CD4-positive, alpha-beta T cell (primary cell): ENCODE data around the gene PPP1R26. TPM values are rescaled to one million over a fixed set of nuclear protein-coding genes. Genes with fewer than 3 reads are reported as not detected.

Source experiments
- ATAC-seq: fragments of 200-7000 bp; cut with Tn5 transposase; one replicate; pipeline ENCODE4 v1.10.0; 2022; ENCODE audit warnings: mild to moderate bottlenecking; ENCODE audit not compliant: poor library complexity
- CTCF ChIA-PET: fragments of 350-600 bp; sonication (Branson Sonifier 250); formaldehyde crosslinking; loops from one replicate; lab custom pipeline; 2021; ENCODE audit warnings: antibody characterized with exemption, inconsistent platforms; lab: Charles Lee
- POLR2A ChIA-PET: fragments of 350-600 bp; sonication (Branson Sonifier 250); formaldehyde crosslinking; loops from one replicate; lab custom pipeline; 2021; ENCODE audit warnings: antibody characterized with exemption, inconsistent platforms; lab: Charles Lee
- DNase-seq, 14 experiments: peaks; one replicate each; pipeline ENCODE4 v3.0.0-alpha.2; 2013 to 2020; ENCODE audit warnings: mixed read lengths in 2 of 14
- H3K27ac ChIP-seq, 2 donors: one replicate each; pipeline versions ENCODE4 v1.5.1 to v1.7.0; 2013; ENCODE audit warnings: low read length in 2 of 2, low read depth in 1 of 2, mild to moderate bottlenecking in 1 of 2
- H3K27me3 ChIP-seq, 2 experiments: 1 replicate in 1 of 2; 2 replicates in 1 of 2; pipeline versions ENCODE4 v1.6.1 to v1.7.0; 2013; ENCODE audit warnings: low read length in 2 of 2, control low read depth in 1 of 2, mild to moderate bottlenecking in 1 of 2, moderate library complexity in 1 of 2; ENCODE audit not compliant: insufficient read depth in 2 of 2, control insufficient read depth in 1 of 2
- H3K36me3 ChIP-seq: one replicate; pipeline ENCODE4 v1.6.1; 2013; ENCODE audit warnings: low read length, control low read depth; ENCODE audit not compliant: insufficient read depth
- H3K4me1 ChIP-seq: one replicate; pipeline ENCODE4 v1.6.1; 2013; ENCODE audit warnings: low read length, control low read depth; ENCODE audit not compliant: insufficient read depth
- H3K4me3 ChIP-seq: one replicate; pipeline ENCODE4 v1.5.1; 2013; ENCODE audit warnings: mild to moderate bottlenecking, low read length, moderate library complexity
- H3K9me3 ChIP-seq, 2 experiments: 1 replicate in 1 of 2; 2 replicates in 1 of 2; pipeline versions ENCODE4 v1.6.1 to v1.7.0; 2013; ENCODE audit warnings: low read length in 2 of 2, mild to moderate bottlenecking in 2 of 2, control low read depth in 1 of 2, moderate library complexity in 1 of 2; ENCODE audit not compliant: control insufficient read depth in 1 of 2, insufficient read depth in 1 of 2
- H3K27ac Mint-ChIP-seq: one replicate; pipeline ENCODE4 v1.8.0; 2020; ENCODE audit warnings: mixed read lengths
- H3K27me3 Mint-ChIP-seq: one replicate; pipeline ENCODE4 v1.8.0; 2021; ENCODE audit warnings: mixed read lengths
- H3K36me3 Mint-ChIP-seq: one replicate; pipeline ENCODE4 v1.8.0; 2021; ENCODE audit warnings: low read depth, mixed read lengths
- H3K4me1 Mint-ChIP-seq: one replicate; pipeline ENCODE4 v1.8.0; 2021; ENCODE audit warnings: low read depth, mixed read lengths
- H3K4me3 Mint-ChIP-seq: one replicate; pipeline ENCODE4 v1.8.0; 2020; ENCODE audit warnings: mild to moderate bottlenecking, mixed read lengths
- H3K9me3 Mint-ChIP-seq: one replicate; pipeline ENCODE4 v1.8.0; 2020; ENCODE audit warnings: mixed read lengths
- CTCF ChIP-seq: fragments of 200-600 bp; IDR thresholded peaks from one replicate; pipeline ENCODE4 v1.8.0; 2022; ENCODE audit warnings: antibody characterized with exemption, mild to moderate bottlenecking
- intact Hi-C, 2 experiments: fragments of 100-400 bp; cut with DNase I in 1 of 2; cut with micrococcal nuclease in 1 of 2; formaldehyde crosslinking; loops; one replicate each; pipeline versions ENCODE4 v1.15.1 to v1.9.0; 2023 to 2025; cut with DNase I, micrococcal nuclease
- total RNA-seq, 174 experiments: library from RNA in 2 of 174; stranded (reverse) in 2 of 174; gene quantifications; one replicate each; pipeline ENCODE4 v1.2.3 and lab custom pipeline; 2021 to 2026

Gene PPP1R26
- total RNA-seq, 2 experiments from 2014 or later = 0.27 to 0.47 TPM

- peak overlapping the region; percentile 97 for H3K4me3 ChIP-seq
- peaks cover 46% of the 10 kb centered on the region for H3K4me1 ChIP-seq
- peaks cover 0 to 3% of the 10 kb centered on the region in 2 experiments for H3K9me3 ChIP-seq
- Mint-ChIP-seq H3K27ac (peak overlapping the region; percentile 44), H3K4me1 (peaks cover 24% of the 10 kb centered on the region), H3K9me3 (no peaks in the 10 kb centered on the region), H3K27me3 (no peaks in the 10 kb centered on the region), H3K4me3 (peak overlapping the region; percentile 97), H3K36me3 (peaks cover 41% of the 10 kb centered on the region)
- ChIA-PET CTCF (no interaction called here), POLR2A (no interaction called here)
- no peak for TF ChIP-seq CTCF
- peaks cover 27% of the 10 kb centered on the region for H3K36me3 ChIP-seq
- H3K27me3 ChIP-seq = no peaks in the 10 kb centered on the region
- H3K27ac ChIP-seq = peak overlapping the region in 1 of 2 donors; percentile 41
- intact Hi-C loops = loop anchor here in 1 of 2 experiments (5.0 to 10.0 kb wide), 3 partner anchors 461 to 1337 kb away; partner anchors contain the start of genes RNU6ATAC, RXRA and UBAC1
- ATAC-seq = no peak
- peak in 2 of 14 experiments; percentile 37 to 65 for DNase-seq
Measured at GRCh38 chr9:135501261-135502167, 21.9 kb downstream of the PPP1R26 start.

GRCh38 chr9:135502168-135502872, 22.7 kb downstream of the PPP1R26 start:
- ATAC-seq (no peak), DNase-seq (no peak)
- ChIA-PET POLR2A (no interaction called here), CTCF (no interaction called here)
- Mint-ChIP-seq H3K27me3 (no peaks in the 10 kb centered on the region), H3K9me3 (no peaks in the 10 kb centered on the region), H3K27ac (no peak overlapping the region), H3K4me3 (peak overlapping the region; percentile 82), H3K36me3 (peaks cover 41% of the 10 kb centered on the region), H3K4me1 (peaks cover 24% of the 10 kb centered on the region)
- TF ChIP-seq CTCF = no peak
- peaks cover 27% of the 10 kb centered on the region for H3K36me3 ChIP-seq
- no peak overlapping the region for H3K27ac ChIP-seq
- intact Hi-C loops = loop anchor here in 1 of 2 experiments (5.0 to 10.0 kb wide), 3 partner anchors 460 to 1338 kb away; partner anchors contain the start of genes RNU6ATAC, RXRA and UBAC1
- no peaks in the 10 kb centered on the region for H3K27me3 ChIP-seq
- peaks cover 0 to 5% of the 10 kb centered on the region in 2 experiments for H3K9me3 ChIP-seq
- peaks cover 46% of the 10 kb centered on the region for H3K4me1 ChIP-seq
- no peak overlapping the region for H3K4me3 ChIP-seq

GRCh38 chr9:135502873-135503321, 23.3 kb downstream of the PPP1R26 start:
- intact Hi-C loops = loop anchor here in 1 of 2 experiments (5.0 to 10.0 kb wide), 3 partner anchors 459 to 1338 kb away; partner anchors contain the start of genes RNU6ATAC, RXRA and UBAC1
- no peak for ATAC-seq
- Histone ChIP-seq H3K4me3 (no peak overlapping the region), H3K27me3 (no peaks in the 10 kb centered on the region), H3K36me3 (peaks cover 27% of the 10 kb centered on the region), H3K4me1 (peaks cover 46% of the 10 kb centered on the region), H3K9me3 (peaks cover 0 to 9% of the 10 kb centered on the region in 2 experiments), H3K27ac (no peak overlapping the region)
- ChIA-PET CTCF (no interaction called here), POLR2A (no interaction called here)
- Mint-ChIP-seq H3K4me1 (peaks cover 24% of the 10 kb centered on the region), H3K27me3 (no peaks in the 10 kb centered on the region), H3K4me3 (peak overlapping the region; percentile 82), H3K36me3 (peaks cover 41% of the 10 kb centered on the region), H3K27ac (no peak overlapping the region), H3K9me3 (no peaks in the 10 kb centered on the region)
- DNase-seq = no peak
- TF ChIP-seq CTCF = no peak
